WTC11 (cell line): Measurements from ENCODE around the gene CST5. TPM values are rescaled to one million over a fixed set of nuclear protein-coding genes. Genes with fewer than 3 reads are reported as not detected.

Experiments used
- ATAC-seq: fragments of 200-7000 bp; cut with Tn5 transposase; 2 replicates; pipeline ENCODE4 v1.10.0; 2021; ENCODE audit warnings: mild to moderate bottlenecking, moderate library complexity
- CTCF ChIA-PET: fragments of 300-600 bp; sonication (Branson Sonifier 250); formaldehyde crosslinking; loops from one replicate; lab custom pipeline; 2021; ENCODE audit warnings: antibody characterized with exemption; lab: Charles Lee
- POLR2A ChIA-PET: fragments of 350-600 bp; sonication (Branson Sonifier 250); formaldehyde crosslinking; loops from one replicate; lab custom pipeline; 2021; ENCODE audit warnings: antibody characterized with exemption; lab: Charles Lee
- DNase-seq: peaks from one replicate; pipeline ENCODE4 v3.0.0; 2021; ENCODE audit warnings: low spot score
- H3K27ac Mint-ChIP-seq: 2 replicates; pipeline ENCODE4 v1.8.0; 2021; ENCODE audit warnings: mixed read lengths
- H3K27me3 Mint-ChIP-seq: 2 replicates; pipeline ENCODE4 v1.8.0; 2021; ENCODE audit warnings: low read depth, mild to moderate bottlenecking, moderate library complexity, mixed read lengths
- H3K36me3 Mint-ChIP-seq: 2 replicates; pipeline ENCODE4 v1.8.0; 2021; ENCODE audit warnings: mixed read lengths
- H3K4me1 Mint-ChIP-seq: 2 replicates; pipeline ENCODE4 v1.8.0; 2022; ENCODE audit warnings: mixed read lengths
- H3K4me3 Mint-ChIP-seq: 2 replicates; pipeline ENCODE4 v1.8.0; 2021; ENCODE audit warnings: mild to moderate bottlenecking, moderate library complexity, mixed read lengths
- H3K9me3 Mint-ChIP-seq: 2 replicates; pipeline ENCODE4 v1.8.0; 2021; ENCODE audit warnings: mixed read lengths
- ATF1 ChIP-seq: sonication (generic); formaldehyde crosslinking; IDR thresholded peaks from 2 replicates; pipeline ENCODE4 v1.8.1; 2023; ENCODE audit warnings: mild to moderate bottlenecking, moderate library complexity, missing genetic modification reagents
- CTCF ChIP-seq: fragments of 200-600 bp; IDR thresholded peaks from 2 replicates; pipeline ENCODE4 v1.8.0; 2022; ENCODE audit warnings: antibody characterized with exemption
- E2F4 ChIP-seq: sonication (generic); formaldehyde crosslinking; IDR thresholded peaks from 2 replicates; pipeline ENCODE4 v1.8.1; 2022; ENCODE audit warnings: low read depth, mild to moderate bottlenecking, moderate library complexity, missing genetic modification reagents, borderline replicate concordance
- ETV6 ChIP-seq: sonication (generic); formaldehyde crosslinking; IDR thresholded peaks from 2 replicates; pipeline ENCODE4 v1.8.1; 2022; ENCODE audit warnings: mild to moderate bottlenecking, missing genetic modification reagents
- FOXK1 ChIP-seq: sonication (generic); formaldehyde crosslinking; IDR thresholded peaks from 2 replicates; pipeline ENCODE4 v1.8.0; 2022; ENCODE audit warnings: mild to moderate bottlenecking, moderate library complexity, missing genetic modification reagents
- JUN ChIP-seq: sonication (generic); formaldehyde crosslinking; IDR thresholded peaks from 2 replicates; pipeline ENCODE4 v1.8.0; 2023; ENCODE audit warnings: mild to moderate bottlenecking, missing genetic modification reagents
- MAX ChIP-seq: sonication (generic); formaldehyde crosslinking; IDR thresholded peaks from 2 replicates; pipeline ENCODE4 v1.8.0; 2022; ENCODE audit warnings: mild to moderate bottlenecking, missing genetic modification reagents
- NR2C2 ChIP-seq: sonication (generic); formaldehyde crosslinking; IDR thresholded peaks from 2 replicates; pipeline ENCODE4 v1.8.0; 2022; ENCODE audit warnings: mild to moderate bottlenecking, missing genetic modification reagents
- RELA ChIP-seq: sonication (generic); formaldehyde crosslinking; IDR thresholded peaks from 2 replicates; pipeline ENCODE4 v1.8.1; 2022; ENCODE audit warnings: missing genetic modification reagents, mild to moderate bottlenecking, borderline replicate concordance
- SMAD3 ChIP-seq: sonication (generic); formaldehyde crosslinking; IDR thresholded peaks from 2 replicates; pipeline ENCODE4 v1.8.0; 2022; ENCODE audit warnings: missing genetic modification reagents, mild to moderate bottlenecking, borderline replicate concordance
- SP1 ChIP-seq: sonication (generic); formaldehyde crosslinking; conservative IDR thresholded peaks from 2 replicates; pipeline ENCODE4 v1.8.1; 2022; ENCODE audit warnings: missing genetic modification reagents
- TEAD1 ChIP-seq: sonication (generic); formaldehyde crosslinking; IDR thresholded peaks from 2 replicates; pipeline ENCODE4 v1.8.0; 2022; ENCODE audit warnings: mild to moderate bottlenecking, missing genetic modification reagents
- TEAD4 ChIP-seq: sonication (generic); formaldehyde crosslinking; IDR thresholded peaks from 2 replicates; pipeline ENCODE4 v1.8.0; 2022; ENCODE audit warnings: mild to moderate bottlenecking, missing genetic modification reagents
- ZNF138 ChIP-seq: sonication (generic); formaldehyde crosslinking; conservative IDR thresholded peaks from 2 replicates; pipeline ENCODE4 v1.8.1; 2022; ENCODE audit warnings: mild to moderate bottlenecking, moderate library complexity, missing genetic modification reagents
- ZNF416 ChIP-seq: fragments of 250-450 bp; sonication (Bioruptor Pico); IDR thresholded peaks from 2 replicates; pipeline ENCODE4 v1.9.0; 2021; ENCODE audit warnings: mild to moderate bottlenecking, inconsistent platforms
- ZSCAN18 ChIP-seq: fragments of 250-450 bp; sonication (Bioruptor Pico); IDR thresholded peaks from 2 replicates; pipeline ENCODE4 v2.1.2; 2022; ENCODE audit warnings: mild to moderate bottlenecking, moderate library complexity
- total RNA-seq: library from RNA; stranded (reverse); gene quantifications from 3 replicates; pipeline ENCODE4 v1.2.3, GENCODE V29; 2021
- TF ChIP-seq, protein P1 (sequence below): sonication (generic); formaldehyde crosslinking; conservative IDR thresholded peaks from 2 replicates; pipeline ENCODE4 v1.8.1; 2022; ENCODE audit warnings: mild to moderate bottlenecking, missing genetic modification reagents
- TF ChIP-seq, protein P2 (sequence below): sonication (generic); formaldehyde crosslinking; IDR thresholded peaks from 2 replicates; pipeline ENCODE4 v1.8.0; 2022; ENCODE audit warnings: mild to moderate bottlenecking, missing genetic modification reagents
- TF ChIP-seq, protein P3 (sequence below): sonication (generic); formaldehyde crosslinking; IDR thresholded peaks from 2 replicates; pipeline ENCODE4 v1.8.1; 2022; ENCODE audit warnings: low read depth, missing genetic modification reagents, borderline replicate concordance

CST5 gene
- total RNA-seq, 1 experiment from 2014 or later = not detected

DNA sequence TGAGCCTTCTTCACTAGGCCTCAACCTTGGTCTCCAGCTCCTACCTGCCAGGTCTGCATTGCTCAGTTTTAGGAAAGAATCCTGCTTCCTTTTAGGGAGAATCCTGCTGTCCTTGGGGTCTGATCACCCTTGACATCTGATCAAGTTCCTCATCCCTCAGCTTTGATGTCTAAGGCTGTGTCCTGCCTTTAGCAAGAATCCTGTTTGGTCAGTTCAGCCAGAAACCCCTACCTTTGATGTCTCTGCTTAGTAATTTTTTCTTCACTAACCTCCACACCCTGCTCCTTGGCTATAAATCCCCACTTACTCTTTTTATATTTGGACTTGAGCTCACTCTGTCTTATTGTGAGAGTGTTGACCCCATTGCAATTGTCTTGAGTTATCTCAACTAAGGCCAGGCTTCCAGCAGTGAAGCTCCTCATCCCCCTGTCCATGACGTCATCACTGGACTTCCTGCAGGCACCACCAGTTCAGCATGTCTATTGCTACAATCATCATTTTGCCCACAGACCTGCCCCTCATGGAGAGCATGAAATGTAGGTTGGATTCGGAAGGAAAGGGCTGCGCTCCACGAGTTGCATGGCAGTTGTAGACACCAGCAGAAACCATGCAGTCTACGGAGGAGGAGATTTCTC, 4.7 kb upstream of the CST5 start:
- TF ChIP-seq ETV6 (CRISPR knock-in tag) = no peak
- TF ChIP-seq SP1 (CRISPR knock-in tag) = no peak
- TF ChIP-seq MAX (CRISPR knock-in tag) = no peak
- TF ChIP-seq CTCF = no peak
- TF ChIP-seq, protein P1, sequence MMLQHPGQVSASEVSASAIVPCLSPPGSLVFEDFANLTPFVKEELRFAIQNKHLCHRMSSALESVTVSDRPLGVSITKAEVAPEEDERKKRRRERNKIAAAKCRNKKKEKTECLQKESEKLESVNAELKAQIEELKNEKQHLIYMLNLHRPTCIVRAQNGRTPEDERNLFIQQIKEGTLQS (CRISPR knock-in tag) = no peak
- TF ChIP-seq, protein P2, sequence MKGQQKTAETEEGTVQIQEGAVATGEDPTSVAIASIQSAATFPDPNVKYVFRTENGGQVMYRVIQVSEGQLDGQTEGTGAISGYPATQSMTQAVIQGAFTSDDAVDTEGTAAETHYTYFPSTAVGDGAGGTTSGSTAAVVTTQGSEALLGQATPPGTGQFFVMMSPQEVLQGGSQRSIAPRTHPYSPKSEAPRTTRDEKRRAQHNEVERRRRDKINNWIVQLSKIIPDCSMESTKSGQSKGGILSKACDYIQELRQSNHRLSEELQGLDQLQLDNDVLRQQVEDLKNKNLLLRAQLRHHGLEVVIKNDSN (CRISPR knock-in tag) = no peak
- no peak for TF ChIP-seq NR2C2 (CRISPR knock-in tag)
- no peak for TF ChIP-seq JUN (CRISPR knock-in tag)
- no peak for DNase-seq
- no peak for ATAC-seq
- Mint-ChIP-seq H3K9me3 (no peaks in the 10 kb centered on the region), H3K36me3 (no peaks in the 10 kb centered on the region), H3K27ac (no peak overlapping the region), H3K4me1 (peaks cover 8% of the 10 kb centered on the region; the same call in 1 of the 2 replicates), H3K27me3 (no peaks in the 10 kb centered on the region), H3K4me3 (no peak overlapping the region)
- ChIA-PET POLR2A (no interaction called here), CTCF (interaction anchor here (0.9 kb wide), 1 partner anchor 216 kb away, joined by 3 read pairs; no protein-coding TSS in a partner anchor)

DNA sequence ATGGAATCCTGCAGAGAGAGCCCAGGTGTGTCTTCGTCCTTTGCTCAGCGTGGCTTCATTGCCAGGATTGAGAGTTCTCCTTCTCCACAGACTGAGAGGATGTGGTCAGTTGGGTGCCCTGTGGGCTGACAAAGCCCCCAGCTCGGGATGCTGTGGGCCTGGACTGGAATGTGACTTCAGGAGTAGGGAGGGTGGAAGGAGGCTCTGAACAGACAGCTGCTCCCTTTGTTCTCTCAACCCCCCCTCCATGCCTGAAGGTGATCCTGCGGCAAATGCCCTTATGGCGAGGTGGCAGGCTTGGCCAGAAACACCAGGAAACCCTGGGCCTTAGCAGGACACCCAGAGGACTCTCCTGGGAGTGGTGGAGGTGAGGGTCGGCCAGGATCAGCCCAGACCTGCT, 1.8 kb upstream of the CST5 start:
- Mint-ChIP-seq H3K4me3 (no peak overlapping the region), H3K9me3 (no peaks in the 10 kb centered on the region), H3K27me3 (no peaks in the 10 kb centered on the region), H3K4me1 (peaks cover 8% of the 10 kb centered on the region; the same call in 1 of the 2 replicates), H3K27ac (no peak overlapping the region), H3K36me3 (no peaks in the 10 kb centered on the region)
- ATAC-seq (no peak), DNase-seq (no peak)
- TF ChIP-seq FOXK1 (CRISPR knock-in tag) (no peak), TEAD1 (CRISPR knock-in tag) (no peak), RELA (CRISPR knock-in tag) (no peak), E2F4 (no peak), TEAD4 (CRISPR knock-in tag) (no peak), NR2C2 (CRISPR knock-in tag) (no peak), SMAD3 (CRISPR knock-in tag) (no peak), ZNF416 (CRISPR knock-in tag) (no peak), ZNF138 (CRISPR knock-in tag) (no peak), ZSCAN18 (CRISPR knock-in tag) (no peak), ATF1 (CRISPR knock-in tag) (no peak)
- TF ChIP-seq, protein P3, sequence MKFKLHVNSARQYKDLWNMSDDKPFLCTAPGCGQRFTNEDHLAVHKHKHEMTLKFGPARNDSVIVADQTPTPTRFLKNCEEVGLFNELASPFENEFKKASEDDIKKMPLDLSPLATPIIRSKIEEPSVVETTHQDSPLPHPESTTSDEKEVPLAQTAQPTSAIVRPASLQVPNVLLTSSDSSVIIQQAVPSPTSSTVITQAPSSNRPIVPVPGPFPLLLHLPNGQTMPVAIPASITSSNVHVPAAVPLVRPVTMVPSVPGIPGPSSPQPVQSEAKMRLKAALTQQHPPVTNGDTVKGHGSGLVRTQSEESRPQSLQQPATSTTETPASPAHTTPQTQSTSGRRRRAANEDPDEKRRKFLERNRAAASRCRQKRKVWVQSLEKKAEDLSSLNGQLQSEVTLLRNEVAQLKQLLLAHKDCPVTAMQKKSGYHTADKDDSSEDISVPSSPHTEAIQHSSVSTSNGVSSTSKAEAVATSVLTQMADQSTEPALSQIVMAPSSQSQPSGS (CRISPR knock-in tag) = no peak
- ChIA-PET POLR2A (no interaction called here), CTCF (no interaction called here)
